NCI-H2081 (cell line): ENCODE results near the gene SHE.
A peak's percentile ranks its signal among the peaks of the same experiment; 100 is the strongest.
"Not testable (repeated sequence)": the region's sequence is repeated elsewhere in the genome, so short reads cannot be mapped to it uniquely, and the experiment has no call there.

ENCODE experiments used
- DNase-seq, 2 experiments: peaks; one replicate each; lab custom pipeline; 2025; lab: John Stamatoyannopoulos, UW

The SHE gene

DNA sequence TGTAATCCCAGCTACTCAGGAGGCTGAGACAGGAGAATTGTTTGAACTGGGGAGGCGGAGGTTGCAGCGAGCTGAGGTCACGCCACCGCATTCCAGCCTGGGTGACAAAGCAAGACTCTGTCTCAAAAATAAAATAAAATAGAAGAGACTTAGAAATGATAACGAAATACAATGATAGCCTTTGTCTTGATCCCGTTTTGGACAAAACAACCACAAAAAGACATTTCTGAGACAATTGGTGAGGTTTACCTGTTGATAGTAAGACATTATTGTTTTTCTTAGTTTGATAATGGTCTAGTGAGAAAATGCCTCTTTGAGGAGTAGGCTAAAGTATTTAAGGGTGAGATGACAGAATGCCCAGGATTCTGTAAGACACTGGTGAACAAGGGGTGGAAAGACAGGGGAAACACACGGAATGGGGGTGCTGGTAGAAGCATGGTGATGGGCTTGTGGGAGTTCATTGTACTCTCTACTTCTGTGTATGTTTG, 11.9 kb upstream of the SHE start:
- DNase-seq = no peak

DNA sequence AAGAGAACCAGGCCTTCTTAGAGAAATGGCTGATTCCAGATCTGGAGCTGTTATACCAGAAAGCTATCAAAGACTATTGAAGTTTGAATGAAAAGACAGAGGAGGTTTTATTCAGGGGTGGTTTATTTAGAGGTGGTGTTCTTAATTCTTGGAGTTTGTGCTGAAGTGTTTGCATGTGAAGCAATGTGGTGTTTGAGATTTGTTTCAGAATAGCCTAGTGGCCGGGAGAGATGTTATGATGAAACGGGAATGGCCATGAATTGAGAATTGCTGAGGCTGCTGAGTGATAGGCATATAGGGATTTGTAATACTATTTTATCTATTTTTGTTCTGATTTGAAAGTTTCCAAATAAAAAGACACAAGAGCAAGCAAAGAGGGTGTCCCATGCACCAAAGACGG, 10.5 kb upstream of the SHE start:
- DNase-seq = no peak

DNA sequence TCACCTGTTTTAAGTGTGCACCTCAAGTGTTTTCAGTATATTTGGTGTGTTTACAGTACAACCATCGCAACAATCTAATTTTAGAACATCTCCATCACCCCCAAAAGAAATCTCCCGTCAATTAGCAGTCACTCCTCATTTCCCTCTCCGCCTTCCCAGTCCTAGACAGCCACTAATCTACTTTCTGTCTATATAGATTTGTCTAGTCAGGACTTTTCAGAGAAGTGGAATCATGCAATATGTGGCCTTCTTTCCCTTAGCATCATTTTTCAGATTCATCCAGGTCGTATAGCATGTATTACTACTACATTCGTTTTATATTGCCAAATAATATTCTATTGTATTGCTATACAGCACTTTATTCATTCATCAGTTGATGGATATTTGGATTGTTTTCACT, 1.7 kb upstream of the SHE start:
- no peak for DNase-seq

DNA sequence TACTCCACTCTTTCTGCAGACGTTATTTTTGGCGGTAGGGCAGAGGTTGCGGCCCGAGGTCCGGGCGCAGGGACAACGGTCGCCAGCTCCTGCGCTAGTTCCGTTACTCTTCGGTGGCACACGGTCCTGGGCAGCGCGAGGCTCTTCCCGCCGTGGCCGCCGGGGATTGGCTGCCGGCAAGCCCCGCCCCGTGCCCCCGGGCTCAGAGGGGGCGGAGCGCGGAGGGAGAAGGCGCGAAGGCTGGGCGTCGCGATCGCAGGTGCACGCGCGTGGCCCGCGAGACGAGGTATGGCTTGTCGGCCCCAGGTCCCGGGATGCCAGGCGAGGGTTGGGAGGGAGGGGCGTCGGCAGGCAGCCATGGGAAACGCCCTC, 518 bp upstream of the SHE start:
- DNase-seq = no peak

DNA sequence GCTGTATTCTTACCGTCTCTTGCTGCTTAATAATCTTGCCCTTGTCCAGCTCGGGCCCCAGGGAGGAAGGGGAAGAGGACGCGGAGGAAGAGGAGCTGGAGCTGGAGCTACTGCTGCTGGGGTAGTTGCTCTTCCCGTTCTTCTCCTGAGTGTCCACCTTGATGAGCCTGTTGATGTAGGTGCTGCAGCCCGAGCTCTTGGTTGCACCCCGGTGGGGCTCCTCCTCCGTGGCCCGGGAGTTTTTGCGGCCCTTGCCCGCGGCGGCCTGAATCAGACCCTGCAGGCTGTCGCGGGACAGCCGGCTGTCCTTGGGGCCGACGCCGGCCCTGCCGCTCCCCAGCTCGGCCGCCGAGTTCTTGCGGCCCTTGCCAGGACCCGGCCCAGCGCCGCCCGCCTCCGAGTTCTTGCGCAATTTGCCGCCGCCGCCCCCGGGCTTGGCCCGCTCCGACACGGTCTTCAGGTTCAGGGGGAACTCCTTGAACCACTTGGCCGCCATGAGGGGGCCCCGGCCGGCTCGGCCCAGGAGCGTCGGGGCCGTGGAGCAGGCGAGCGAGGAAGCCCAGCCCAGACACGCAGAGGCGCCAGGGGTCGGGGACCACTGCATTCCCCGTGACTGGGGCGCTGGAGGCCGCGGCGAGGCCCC, 668 bp downstream of the SHE start:
- DNase-seq = no peak

DNA sequence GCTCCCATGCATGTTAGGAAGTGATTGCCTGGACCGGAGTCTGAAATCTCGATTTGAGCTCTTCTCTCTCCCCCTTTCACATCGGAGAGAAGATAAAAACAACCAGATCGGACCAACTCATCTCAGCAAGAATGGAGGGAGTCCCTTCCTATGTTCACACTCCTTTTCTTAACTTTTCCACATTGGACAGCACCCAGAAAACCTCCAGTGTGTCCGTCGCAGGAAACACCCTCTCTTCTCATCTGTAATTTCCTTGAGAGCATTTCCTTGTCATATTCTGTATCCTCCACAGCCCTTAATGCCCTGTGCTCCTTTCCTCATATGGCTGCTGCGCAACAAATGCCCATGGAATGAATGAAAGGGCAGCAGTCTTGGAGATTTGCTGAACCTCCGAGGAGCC, 1.7 kb downstream of the SHE start:
- DNase-seq = no peak

DNA sequence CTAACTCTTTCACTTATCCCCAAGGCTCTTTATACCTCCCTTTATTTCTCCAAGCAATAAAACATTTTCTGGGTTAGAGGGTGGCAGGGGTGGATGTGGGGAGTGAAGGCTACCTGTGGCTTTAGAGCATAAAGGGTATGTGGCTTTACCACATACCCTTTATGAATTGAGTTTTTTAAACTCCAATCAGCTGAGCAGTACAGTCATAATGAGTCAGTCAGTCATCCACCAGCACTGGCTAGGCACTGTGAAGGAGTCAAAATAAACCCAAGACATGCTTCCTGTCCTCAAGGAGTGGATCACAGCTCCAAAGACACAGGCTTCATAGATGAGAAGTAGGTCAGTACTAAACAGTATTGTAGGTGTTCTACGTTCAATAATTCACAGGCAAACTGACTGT, 2.8 kb downstream of the SHE start:
- DNase-seq = no peak

DNA sequence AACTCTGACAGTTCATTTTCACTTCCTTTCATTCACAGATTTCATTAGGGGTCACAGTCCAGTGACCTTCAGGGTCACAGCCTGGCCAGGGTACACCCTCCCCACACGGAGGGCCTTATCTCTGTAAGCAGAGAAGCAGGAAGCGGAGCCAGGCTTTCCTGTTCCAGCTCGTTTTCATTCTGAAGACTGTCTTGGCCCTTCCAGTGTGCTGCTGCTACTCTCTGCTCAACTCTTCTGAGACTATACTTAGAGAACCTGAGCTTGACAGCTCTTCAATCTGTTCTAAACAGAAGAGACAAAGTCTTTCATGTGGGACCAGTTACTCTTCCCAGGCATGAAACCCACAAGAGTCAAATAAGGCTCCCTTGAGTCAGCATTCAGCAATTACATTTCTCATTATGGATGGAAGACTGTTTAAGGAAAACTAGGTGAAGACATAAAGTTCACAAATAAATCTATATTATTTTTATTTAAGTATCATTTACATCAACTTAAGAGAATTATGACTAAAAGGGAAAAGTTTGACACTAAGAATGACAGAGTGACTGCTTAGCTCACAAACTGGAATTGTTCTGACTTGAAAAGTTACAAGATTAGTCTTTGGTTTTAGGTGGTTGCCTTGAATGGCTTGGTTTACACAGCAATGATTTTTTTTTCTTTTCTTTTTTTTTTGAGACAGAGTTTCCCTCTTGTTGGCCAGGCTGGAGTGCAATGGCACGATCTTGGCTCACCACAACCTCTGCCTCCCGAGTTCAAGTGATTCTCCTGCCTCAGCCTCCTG, 5.0 kb downstream of the SHE start:
- DNase-seq = no peak

DNA sequence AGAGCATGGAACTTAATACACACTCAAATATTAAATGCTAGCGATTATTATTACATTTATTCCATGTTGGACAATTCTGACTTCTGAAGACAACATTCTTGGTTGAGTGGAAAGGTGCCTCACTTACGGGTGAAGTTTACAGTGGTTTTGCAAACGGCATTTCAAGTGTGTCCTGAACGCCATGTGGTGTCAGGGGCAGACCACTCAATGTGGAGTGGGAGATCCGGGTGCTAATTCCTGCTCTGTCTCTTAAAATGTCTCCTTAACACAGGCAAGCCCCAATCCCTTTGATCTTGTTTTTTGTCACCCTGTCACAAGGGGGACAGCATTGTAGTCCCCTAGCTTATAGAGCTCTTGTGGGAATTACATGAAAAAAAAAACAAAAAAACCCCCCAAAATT, 5.8 kb downstream of the SHE start:
- DNase-seq = no peak

DNA sequence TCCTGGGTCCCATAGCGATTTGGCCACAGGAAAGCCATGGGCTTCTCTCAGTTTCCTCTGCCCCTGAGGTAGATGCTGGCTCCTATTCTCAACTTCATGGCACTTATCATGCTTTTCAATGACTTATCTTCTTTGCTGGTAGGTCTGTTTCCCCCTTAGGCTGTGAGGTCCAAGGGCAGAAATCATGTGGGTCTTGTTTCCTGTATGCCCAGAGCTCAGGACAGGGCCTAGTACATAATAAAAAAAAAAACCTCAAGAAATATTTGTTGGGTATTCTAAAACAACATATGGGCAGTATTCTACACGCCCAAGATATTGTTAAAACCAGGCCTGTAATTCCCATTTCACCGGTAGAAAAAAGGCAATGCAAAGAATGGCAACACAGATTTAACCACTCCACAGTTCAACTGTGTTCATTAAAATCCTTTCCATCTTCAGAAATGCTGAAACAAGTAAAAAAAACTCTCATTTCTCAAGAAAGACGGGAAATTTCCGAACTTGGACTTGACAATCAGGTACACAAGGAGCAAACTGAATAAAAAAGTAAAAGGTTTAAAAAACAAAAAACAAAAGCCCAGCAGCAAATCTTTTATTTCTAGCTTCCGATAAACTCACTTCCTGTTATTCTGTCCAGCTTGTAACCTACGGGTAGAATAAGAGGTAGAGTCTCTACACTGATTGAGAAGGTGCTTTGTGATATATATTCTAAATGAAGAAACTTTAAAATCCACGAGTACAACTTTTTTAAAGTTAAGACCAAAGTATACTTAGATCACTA, 6.5 kb downstream of the SHE start:
- no peak for DNase-seq

DNA sequence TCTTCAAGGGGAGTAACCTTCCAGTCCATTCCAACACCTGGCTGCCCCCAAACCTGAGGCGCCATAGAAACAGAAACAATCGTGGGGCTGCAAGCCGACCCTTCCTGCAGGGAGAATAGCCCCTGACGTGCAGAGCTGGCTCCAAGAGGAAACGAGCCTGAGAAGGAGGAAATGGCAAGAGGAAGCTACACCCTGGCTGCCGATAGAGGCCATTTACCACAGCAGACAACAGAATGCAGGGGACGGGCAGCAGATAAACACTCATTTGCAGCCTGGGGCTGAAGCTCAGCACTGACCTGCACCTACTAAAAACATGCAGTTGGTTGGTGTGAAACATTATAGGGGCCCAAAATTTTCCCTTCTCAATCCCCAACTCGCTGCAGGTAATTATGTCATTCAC, 8.9 kb downstream of the SHE start:
- no peak for DNase-seq

DNA sequence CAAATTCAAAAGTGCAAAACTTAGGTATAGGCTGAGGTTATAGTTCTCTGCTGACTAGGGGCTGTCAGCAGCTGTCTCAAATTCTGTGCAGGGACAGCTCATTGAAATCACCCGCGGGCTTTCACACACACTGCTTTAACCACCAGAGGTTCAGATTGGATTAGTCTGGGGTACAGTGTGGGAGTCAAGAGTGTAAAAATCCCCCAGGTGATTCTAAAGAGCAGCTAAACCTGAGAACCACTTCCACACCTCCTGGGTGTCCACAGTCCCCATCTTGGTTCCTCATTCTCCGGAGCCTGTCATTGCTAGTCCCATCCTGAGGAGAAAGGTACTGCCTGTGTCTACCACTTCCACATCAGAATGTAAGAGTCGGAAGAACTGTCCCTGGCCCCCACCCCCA, 10.1 kb downstream of the SHE start:
- DNase-seq = no peak

DNA sequence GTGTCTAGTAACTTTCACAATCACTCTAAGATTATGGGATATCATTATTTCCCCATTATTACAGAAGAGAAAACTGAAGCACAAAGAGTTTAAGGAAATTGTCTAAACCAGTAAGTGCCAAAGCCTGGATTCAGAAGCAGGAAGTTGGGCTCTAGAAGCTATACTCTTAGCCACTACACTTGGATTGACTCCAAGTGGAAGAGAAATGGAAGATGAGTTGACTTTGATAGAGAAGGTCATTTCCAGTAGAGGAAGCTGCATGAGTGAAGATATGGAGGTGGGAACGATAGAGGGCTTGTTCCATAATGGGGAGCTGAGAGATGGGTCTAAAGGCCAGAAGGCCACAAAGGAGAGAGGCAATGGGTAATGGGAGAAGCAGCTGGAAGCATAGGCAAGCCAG, 11.9 kb downstream of the SHE start:
- DNase-seq = no peak

DNA sequence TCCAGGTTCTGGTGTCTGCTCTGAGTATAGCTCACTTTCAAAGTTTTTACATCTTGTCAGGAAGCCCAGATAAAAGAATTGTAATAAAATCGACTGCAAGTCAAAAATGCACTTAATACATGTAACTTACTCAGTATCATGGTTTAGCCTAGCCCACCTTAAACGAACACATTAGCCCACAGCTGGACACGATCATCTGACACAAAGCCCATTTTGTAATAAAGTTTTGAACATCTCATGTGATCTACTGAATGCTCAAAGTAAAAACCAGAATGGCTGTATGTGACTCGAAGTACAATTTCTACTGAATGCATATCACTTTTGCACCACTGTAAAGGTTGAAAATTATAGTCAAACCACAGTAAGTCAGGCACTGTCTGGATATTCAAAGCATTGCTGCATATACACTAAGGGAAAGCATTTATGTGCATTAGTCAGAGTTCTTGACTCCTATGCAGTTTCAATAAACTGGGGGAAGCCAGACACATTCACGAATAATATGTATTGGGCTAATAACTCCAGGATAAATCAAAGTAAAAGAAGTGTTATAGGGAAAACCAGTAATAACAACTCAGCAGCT, 12.4 kb downstream of the SHE start:
- no peak for DNase-seq

DNA sequence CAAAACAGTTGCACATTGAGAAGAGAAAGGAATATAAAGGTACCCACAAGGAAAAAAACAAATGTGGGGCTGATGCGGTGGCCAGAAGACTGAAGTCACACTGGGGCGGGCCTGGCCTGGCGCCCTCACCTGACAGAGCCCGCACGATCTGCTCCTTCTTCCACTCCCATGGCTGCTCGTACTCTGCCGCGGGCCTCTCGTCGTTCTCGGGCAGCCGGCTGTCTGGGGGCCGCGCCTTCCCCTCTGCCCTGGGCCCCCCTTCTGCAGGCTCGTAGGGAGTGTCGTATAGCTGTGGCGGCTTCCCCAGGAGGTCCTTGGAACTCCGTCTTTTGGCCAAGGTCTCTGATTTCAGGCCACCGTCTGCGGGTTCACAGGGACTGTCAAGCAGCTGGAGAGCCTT, 13.3 kb downstream of the SHE start:
- no peak for DNase-seq

DNA sequence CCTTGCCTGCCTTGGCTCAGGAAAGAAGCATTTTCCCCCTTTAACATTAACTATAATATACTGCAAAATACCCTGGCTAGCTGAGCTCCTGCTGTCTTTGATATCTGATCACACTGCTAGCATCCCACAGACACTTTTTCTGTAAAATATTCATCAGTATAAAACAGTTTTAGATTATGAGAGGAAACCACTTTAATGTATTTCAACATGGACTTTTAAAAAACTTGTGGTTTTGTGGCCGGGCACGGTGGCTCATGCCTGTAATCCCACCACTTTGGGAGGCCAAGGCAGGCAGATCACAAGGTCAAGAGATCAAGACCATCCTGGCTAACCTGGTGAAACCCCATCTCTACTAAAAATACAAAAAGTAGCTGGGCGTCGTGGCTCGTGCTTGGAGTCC, 15.5 kb downstream of the SHE start:
- not testable (repeated sequence) for DNase-seq

DNA sequence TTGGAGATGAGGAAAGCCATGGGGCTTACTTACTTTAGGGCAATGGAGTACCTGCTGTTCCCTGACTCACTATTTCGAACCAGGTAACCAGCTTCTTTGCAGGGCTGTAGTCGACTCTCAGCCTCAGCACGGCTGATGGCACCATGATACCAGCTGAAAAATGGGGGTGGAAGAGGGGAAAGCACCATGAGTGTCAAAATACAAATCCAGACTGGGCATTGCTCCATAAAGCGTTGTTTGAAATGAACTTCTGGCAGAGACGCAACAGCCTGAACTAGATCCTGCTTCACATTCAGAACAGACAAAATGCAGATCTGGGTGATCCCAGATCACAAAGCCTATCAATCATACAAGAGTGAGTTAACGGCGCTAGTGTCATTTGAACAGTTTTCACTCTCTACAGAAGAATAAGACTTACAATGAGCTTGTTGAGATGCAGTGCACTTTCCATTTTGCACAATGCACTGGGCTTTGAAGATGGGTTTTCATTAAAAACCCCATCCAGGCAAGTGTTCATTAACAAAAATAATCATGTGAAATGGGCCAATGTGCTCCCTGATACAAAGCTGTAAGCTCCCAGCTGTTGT, 16.2 kb downstream of the SHE start:
- no peak for DNase-seq

DNA sequence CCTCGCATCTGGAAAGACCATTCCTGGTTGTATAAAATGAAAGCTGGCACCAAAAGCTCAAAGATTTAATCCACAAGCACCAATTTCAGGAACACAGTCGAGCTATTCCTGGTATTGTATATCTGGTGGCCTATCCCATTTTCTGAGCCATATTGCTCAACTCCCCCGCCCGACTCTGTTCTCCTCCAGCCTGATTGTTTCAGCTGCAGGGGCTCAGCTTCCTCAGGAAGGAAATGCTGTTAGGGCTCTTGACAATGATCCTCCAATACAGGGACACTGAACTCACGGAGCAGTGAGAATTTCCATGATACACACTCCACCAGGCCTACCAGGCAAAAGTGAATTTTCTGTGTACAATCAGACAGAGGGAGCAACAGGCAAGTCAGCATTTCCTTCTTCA, 17.1 kb downstream of the SHE start:
- DNase-seq = no peak

DNA sequence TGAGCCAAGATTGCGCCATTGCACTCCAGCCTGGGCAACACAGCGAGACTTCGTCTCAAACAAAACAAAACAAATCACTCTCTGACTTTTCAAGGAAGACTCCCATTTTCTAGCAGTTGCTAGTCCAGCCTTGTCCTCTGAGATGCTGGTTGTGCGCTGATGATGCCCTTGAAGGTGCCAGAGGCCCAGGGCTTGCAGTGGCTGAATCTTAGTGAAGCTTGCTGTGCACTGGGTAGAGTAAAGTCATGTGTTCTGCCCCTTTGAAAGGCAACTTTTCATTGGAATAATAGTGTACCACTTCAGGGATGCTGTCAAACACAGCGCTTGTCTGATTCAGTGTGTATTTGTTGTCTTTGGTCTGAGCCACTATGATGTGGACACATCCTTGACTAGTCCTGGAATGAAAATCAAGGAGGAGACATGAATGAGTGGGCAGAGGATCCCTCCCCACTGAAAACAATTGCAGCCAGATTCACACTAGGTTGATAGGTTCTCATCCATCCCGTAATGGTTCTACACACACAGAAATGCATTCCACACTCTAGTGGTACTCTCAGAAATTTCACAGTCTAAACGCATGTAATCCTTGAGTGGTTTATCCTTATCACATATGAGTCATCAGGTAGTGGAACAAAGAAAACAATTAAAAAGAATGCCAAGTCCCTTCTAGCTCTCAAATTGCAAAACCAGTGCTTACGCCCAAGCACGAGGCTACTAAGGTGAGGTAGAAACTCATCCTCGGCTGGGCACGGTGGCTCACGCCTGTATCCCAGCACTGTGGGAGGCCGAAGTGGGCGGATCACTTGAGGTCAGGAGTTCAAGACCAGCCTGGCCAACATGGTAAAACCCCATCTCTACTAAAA, 18.0 kb downstream of the SHE start:
- no peak for DNase-seq

DNA sequence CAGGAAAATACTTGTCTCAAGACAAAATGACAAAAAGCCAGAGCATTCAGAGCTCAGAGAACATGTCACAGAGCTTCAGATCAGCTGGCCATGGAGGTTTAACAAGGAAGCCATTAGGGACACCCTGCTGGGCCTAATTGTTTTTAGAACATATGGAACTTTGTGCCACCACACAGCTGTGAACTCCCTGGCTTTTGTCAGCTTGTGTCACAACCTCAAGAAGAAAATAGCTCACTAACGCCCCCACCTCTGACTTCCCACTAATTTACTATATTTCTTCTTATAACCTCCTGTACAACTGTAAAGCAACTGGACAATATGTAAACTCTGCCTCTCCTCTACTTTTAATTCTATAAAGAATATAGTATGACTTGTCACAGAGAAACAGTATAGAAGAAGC, 21.2 kb downstream of the SHE start:
- peak; percentile 55 to 72 for DNase-seq

DNA sequence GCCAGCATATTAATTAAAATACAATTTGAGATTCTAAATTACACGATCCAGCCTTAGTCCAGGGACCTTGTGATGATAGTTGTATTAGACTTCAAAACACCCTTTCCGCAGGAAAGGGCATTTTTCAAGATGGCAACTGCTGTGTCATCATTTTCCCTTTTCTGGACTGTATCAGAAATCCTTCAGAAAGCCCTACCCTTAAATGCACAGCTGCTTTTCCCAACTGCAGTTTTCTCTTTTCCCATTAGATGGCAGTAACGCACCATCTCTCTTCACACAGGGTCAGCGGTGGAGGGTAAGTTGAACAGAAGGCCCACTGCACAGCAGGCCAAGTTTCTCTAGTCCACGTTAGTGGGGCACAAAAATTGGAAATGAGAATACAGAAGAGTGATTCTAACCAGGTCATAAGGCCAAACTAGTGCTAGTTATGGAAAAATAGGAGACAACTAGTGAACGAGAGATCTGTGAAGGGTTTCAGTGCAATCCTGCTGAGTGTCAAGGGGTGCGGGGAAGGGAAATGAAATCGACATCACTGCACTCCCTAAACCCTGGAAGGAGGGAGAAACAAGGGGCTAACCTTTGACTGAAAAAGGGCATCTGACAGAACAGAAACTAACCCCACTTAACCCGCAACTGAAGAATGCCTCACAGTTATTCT, 22.3 kb downstream of the SHE start:
- DNase-seq = peak; percentile 87 to 88
